Prostate gland (tissue), 2 donors: Measurements from ENCODE around the gene PIP5K1B.

Experiments
- POLR2A ChIP-seq: fragments of 450-650 bp; IDR thresholded peaks from one replicate; pipeline ENCODE4 v1.6.1; 2016; ENCODE audit warnings: antibody characterized with exemption, mild to moderate bottlenecking
- TF ChIP-seq, protein P1 (sequence below), 4 experiments: fragments of 200-600 bp in 2 of 4; fragments of 450-650 bp in 2 of 4; sonication (generic) in 2 of 4; IDR thresholded peaks; 1 replicate in 3 of 4; 2 replicates in 1 of 4; pipeline ENCODE4 v1.5.1; 2016 to 2019; ENCODE audit warnings: antibody characterized with exemption in 4 of 4, mild to moderate bottlenecking in 2 of 4, moderate library complexity in 2 of 4

DNA sequence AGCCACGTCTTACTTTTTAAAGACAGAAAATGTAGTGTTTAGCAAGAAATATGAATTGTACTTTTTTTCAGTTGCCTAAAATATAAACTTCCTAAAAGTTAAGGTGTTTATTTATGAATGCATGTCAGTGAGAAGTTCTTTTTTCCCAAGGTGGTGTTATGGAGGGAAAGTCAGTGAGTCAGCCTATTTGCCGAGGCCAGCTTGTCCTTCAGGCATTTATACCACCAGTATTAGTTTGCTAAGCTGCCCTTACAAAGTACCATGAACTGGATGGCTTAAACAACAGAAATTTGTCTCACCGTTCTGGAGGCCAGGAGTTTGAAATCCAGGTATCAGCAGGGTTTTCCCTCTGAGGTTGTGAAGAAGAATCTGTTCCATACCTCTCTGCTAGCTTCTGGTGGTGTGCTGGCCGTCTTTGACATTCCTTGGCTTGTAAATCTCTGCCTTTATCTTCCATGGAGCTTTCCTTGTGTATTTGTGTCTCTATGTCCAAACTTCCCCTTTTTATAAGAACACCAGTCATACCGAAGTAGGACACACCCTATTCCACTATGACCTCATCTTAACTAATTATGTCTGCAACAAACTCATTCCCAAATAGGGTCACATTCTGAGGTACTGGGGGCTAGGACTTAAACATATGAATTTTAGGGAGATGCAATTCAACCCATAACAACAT lies 270.5 kb downstream of the PIP5K1B start:
- TF ChIP-seq, protein P1, sequence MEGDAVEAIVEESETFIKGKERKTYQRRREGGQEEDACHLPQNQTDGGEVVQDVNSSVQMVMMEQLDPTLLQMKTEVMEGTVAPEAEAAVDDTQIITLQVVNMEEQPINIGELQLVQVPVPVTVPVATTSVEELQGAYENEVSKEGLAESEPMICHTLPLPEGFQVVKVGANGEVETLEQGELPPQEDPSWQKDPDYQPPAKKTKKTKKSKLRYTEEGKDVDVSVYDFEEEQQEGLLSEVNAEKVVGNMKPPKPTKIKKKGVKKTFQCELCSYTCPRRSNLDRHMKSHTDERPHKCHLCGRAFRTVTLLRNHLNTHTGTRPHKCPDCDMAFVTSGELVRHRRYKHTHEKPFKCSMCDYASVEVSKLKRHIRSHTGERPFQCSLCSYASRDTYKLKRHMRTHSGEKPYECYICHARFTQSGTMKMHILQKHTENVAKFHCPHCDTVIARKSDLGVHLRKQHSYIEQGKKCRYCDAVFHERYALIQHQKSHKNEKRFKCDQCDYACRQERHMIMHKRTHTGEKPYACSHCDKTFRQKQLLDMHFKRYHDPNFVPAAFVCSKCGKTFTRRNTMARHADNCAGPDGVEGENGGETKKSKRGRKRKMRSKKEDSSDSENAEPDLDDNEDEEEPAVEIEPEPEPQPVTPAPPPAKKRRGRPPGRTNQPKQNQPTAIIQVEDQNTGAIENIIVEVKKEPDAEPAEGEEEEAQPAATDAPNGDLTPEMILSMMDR (IDR thresholded peaks at IDR 0.05) = no peak
- no peak for TF ChIP-seq POLR2A
